Endothelial cell of umbilical vein (primary cell): Measurements from ENCODE around the gene STARD13. TPM values are rescaled to one million over a fixed set of nuclear protein-coding genes. Genes with fewer than 3 reads are reported as not detected.

Experiments used
- BruUV-seq: library from RNA; stranded (reverse); fragments of 400-500 nt; replicated peaks from 2 replicates; lab custom pipeline; 2021; lab: Mats Ljungman, UMichigan
- CTCF ChIA-PET: fragments of 300-600, 350-600 bp; sonication (Branson Sonifier 250); formaldehyde crosslinking; loops from one replicate; lab custom pipeline; 2021; ENCODE audit warnings: antibody characterized with exemption, inconsistent platforms; lab: Charles Lee
- POLR2A ChIA-PET: fragments of 300-600, 350-600 bp; sonication (Branson Sonifier 250); formaldehyde crosslinking; loops from one replicate; lab custom pipeline; 2021; ENCODE audit warnings: antibody characterized with exemption, inconsistent platforms; lab: Charles Lee
- DNase-seq: peaks from one replicate; pipeline ENCODE4 v3.0.0-alpha.2; 2011; ENCODE audit warnings: low read depth, low spot score
- FAIRE-seq: peaks from 2 replicates; lab custom pipeline; 2011; peaks lifted over from hg19 to GRCh38; lab: Jason Lieb, UNC
- H2AFZ ChIP-seq: 2 replicates; pipeline ENCODE4 v1.6.0; 2012; ENCODE audit warnings: low read depth, low read length, control low read depth, inconsistent platforms
- H3K27ac ChIP-seq: 2 replicates; pipeline ENCODE4 v1.5.1; 2011; ENCODE audit warnings: low read depth, mild to moderate bottlenecking, control low read depth, low read length, moderate library complexity; ENCODE audit not compliant: insufficient read depth
- H3K27me3 ChIP-seq, 2 experiments: 2 replicates each; pipeline versions ENCODE4 v1.6.0 to v1.6.1; 2011; ENCODE audit warnings: low read length in 2 of 2, mixed read lengths in 1 of 2; ENCODE audit not compliant: control insufficient read depth in 2 of 2, insufficient read depth in 2 of 2
- H3K36me3 ChIP-seq, 2 experiments: 2 replicates in 1 of 2; 3 replicates in 1 of 2; pipeline ENCODE4 v1.5.1; 2011; ENCODE audit warnings: low read length in 2 of 2, mild to moderate bottlenecking in 1 of 2, moderate library complexity in 1 of 2; ENCODE audit not compliant: control insufficient read depth in 2 of 2, insufficient read depth in 2 of 2; ENCODE audit errors: extremely low read depth in 1 of 2
- H3K4me1 ChIP-seq: 3 replicates; pipeline ENCODE4 v1.5.1; 2011; ENCODE audit warnings: mild to moderate bottlenecking, low read length; ENCODE audit not compliant: control insufficient read depth, insufficient read depth; ENCODE audit errors: extremely low read depth
- H3K4me2 ChIP-seq: 2 replicates; pipeline ENCODE4 v1.6.1; 2011; ENCODE audit warnings: low read length, control low read depth, mixed read lengths; ENCODE audit not compliant: insufficient read depth
- H3K4me3 ChIP-seq, 3 experiments: fragments of 200-600 bp in 1 of 3; sonication (generic), shearing (Covaris generic) in 1 of 3; replicated peaks in 1 of 3; 2 replicates each; pipeline ENCODE4 v1.5.1; 2011 to 2016; ENCODE audit warnings: control low read depth in 3 of 3, low read length in 3 of 3, mild to moderate bottlenecking in 2 of 3, inconsistent platforms in 1 of 3, low read depth in 1 of 3, moderate library complexity in 1 of 3; ENCODE audit not compliant: insufficient read depth in 1 of 3
- H3K79me2 ChIP-seq: 2 replicates; pipeline ENCODE4 v1.6.0; 2012; ENCODE audit warnings: low read length, inconsistent platforms; ENCODE audit not compliant: control insufficient read depth, insufficient read depth
- H3K9ac ChIP-seq: replicated peaks from 2 replicates; pipeline ENCODE3; 2011; ENCODE audit warnings: low read length, control low read depth; ENCODE audit not compliant: insufficient read depth; ENCODE audit errors: extremely low read depth
- H3K9me1 ChIP-seq: replicated peaks from 3 replicates; pipeline ENCODE4 v1.6.0; 2011; ENCODE audit warnings: mild to moderate bottlenecking, low read length; ENCODE audit not compliant: control insufficient read depth, insufficient read depth; ENCODE audit errors: extremely low read depth
- H3K9me3 ChIP-seq: replicated peaks from 2 replicates; pipeline ENCODE4 v1.5.1; 2012; ENCODE audit warnings: low read length, inconsistent platforms; ENCODE audit not compliant: control insufficient read depth, insufficient read depth
- H4K20me1 ChIP-seq: replicated peaks from 2 replicates; pipeline ENCODE3; 2011; ENCODE audit warnings: mild to moderate bottlenecking, low read length; ENCODE audit not compliant: control insufficient read depth, insufficient read depth; ENCODE audit errors: extremely low read depth
- CTCF ChIP-seq, 2 donors: IDR thresholded peaks; 1 replicate in 1 of 2; 2 replicates in 1 of 2; pipeline ENCODE4 v1.5.1; 2011; ENCODE audit warnings: low read length in 2 of 2, mild to moderate bottlenecking in 2 of 2, moderate library complexity in 2 of 2, control low read depth in 1 of 2, inconsistent platforms in 1 of 2, low read depth in 1 of 2; ENCODE audit not compliant: insufficient read depth in 1 of 2; ENCODE audit errors: extremely low read depth in 1 of 2
- EZH2 ChIP-seq: IDR thresholded peaks from 2 replicates; pipeline ENCODE4 v1.6.1; 2012; ENCODE audit warnings: borderline replicate concordance, low read depth, mild to moderate bottlenecking, moderate library complexity, low read length, inconsistent platforms; ENCODE audit not compliant: severe bottlenecking
- FOS ChIP-seq: IDR thresholded peaks from 2 replicates; pipeline ENCODE4 v1.6.1; 2011; ENCODE audit warnings: mild to moderate bottlenecking, low read length, moderate library complexity, borderline replicate concordance; ENCODE audit not compliant: insufficient read depth
- GATA2 ChIP-seq: IDR thresholded peaks from 2 replicates; pipeline ENCODE4 v1.7.0; 2011; ENCODE audit warnings: low read depth, mild to moderate bottlenecking, moderate library complexity, mixed read lengths, low read length; ENCODE audit not compliant: insufficient read length, insufficient read depth
- JUN ChIP-seq: IDR thresholded peaks from 2 replicates; pipeline ENCODE4 v1.6.1; 2011; ENCODE audit warnings: borderline replicate concordance, low read depth; ENCODE audit not compliant: insufficient read length, insufficient read depth
- MAX ChIP-seq: IDR thresholded peaks from 2 replicates; pipeline ENCODE4 v1.6.1; 2011; ENCODE audit not compliant: insufficient read depth, insufficient read length
- POLR2A ChIP-seq: IDR thresholded peaks from 2 replicates; pipeline ENCODE4 v1.6.1; 2012; ENCODE audit warnings: low read depth, mild to moderate bottlenecking, control low read depth, low read length
- POLR2AphosphoS5 ChIP-seq: IDR thresholded peaks from 2 replicates; pipeline ENCODE4 v1.6.1; 2012; ENCODE audit warnings: low read depth, mild to moderate bottlenecking, control low read depth, low read length, moderate library complexity; ENCODE audit not compliant: insufficient read depth
- dilution Hi-C: fragments of 300-500 bp; cut with MboI; formaldehyde crosslinking; loops from one replicate; pipeline ENCODE4 v1.15.0; 2019; ENCODE audit warnings: low sequenced_read_pairs; ENCODE audit not compliant: extremely low pct_ligation_motif_present
- intact Hi-C: fragments of 100-400 bp; cut with micrococcal nuclease; formaldehyde crosslinking; loops from one replicate; pipeline ENCODE4 v1.10.0; 2022
- polyA plus RNA-seq, 4 experiments: library from polyadenylated mRNA; depleted of rRNA in 3 of 4; stranded (reverse) in 3 of 4; unstranded in 1 of 4; fragments of >200 nt; gene quantifications; 2 replicates each; pipeline versions ENCODE4 v1.2.1 to v1.2.3, GENCODE V29; 2011 to 2012; ENCODE audit warnings: missing spikeins in 1 of 4
- total RNA-seq: library from RNA; stranded (reverse); gene quantifications from 2 replicates; pipeline ENCODE4 v1.2.3, GENCODE V29; 2021

Gene STARD13
- total and polyA plus RNA-seq, 2 donors (not counting 3 experiments of a cell fraction or from before 2014, with no cell fraction given) = 11.0 to 47.7 TPM

DNA sequence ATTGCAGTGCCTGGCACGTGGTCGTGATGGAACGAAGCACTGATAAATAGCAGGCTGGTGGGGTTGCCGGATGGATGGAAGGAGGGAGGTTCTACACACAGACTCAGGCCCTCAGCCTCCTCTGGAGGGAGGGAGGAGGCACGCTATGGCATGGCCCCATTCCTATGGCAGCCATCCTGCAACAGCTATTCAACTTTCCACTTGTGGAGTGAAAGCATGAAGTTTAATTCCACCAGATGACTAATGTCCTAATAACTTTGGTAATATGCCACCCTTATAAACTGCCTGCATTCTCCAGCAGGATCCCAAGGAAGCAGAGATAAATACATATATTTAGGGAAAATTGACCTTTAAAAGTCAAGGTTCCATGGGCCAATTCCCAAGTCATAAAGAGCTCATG is 176.9 kb downstream of the STARD13 start:
- ChIA-PET POLR2A (no interaction called here), CTCF (no interaction called here)
- dilution Hi-C loops (no loop called here), intact Hi-C loops (no loop called here)
- Histone ChIP-seq H3K4me2 (no peak overlapping the region), H2AFZ (no peak overlapping the region), H3K9me1 (no peaks in the 10 kb centered on the region), H3K27ac (no peak overlapping the region), H3K4me1 (peaks cover 21% of the 10 kb centered on the region), H3K27me3 (no peaks in the 10 kb centered on the region), H3K4me3 (no peak overlapping the region), H3K9me3 (no peaks in the 10 kb centered on the region), H3K79me2 (no peaks in the 10 kb centered on the region), H3K36me3 (peaks cover 30 to 32% of the 10 kb centered on the region in 2 experiments), H4K20me1 (peaks cover 2% of the 10 kb centered on the region), H3K9ac (no peak overlapping the region)
- BruUV-seq = no TSS peak
- no peak for DNase-seq
- TF ChIP-seq MAX = no peak
- no peak for TF ChIP-seq POLR2A
- no peak for TF ChIP-seq FOS
- no peak for TF ChIP-seq JUN
- TF ChIP-seq EZH2 = no peak
- TF ChIP-seq CTCF (IDR thresholded peaks at IDR 0.05; ENCODE audit: extremely low read depth in 1 of 2, insufficient read depth in 1 of 2, low read depth in 1 of 2, low read length in 2 of 2) = no peak
- no peak for FAIRE-seq

GRCh38 chr13:33107361-33107760 is 178.2 kb downstream of the STARD13 start:
- ChIA-PET POLR2A (no interaction called here), CTCF (interaction anchor here (1.2 kb wide), 1 partner anchor 46 kb away, joined by 4 read pairs; no protein-coding TSS in a partner anchor)
- Histone ChIP-seq H3K4me3 (no peak overlapping the region), H2AFZ (no peak overlapping the region), H3K4me1 (peaks cover 21% of the 10 kb centered on the region), H3K9me3 (no peaks in the 10 kb centered on the region), H3K4me2 (no peak overlapping the region), H3K9ac (no peak overlapping the region), H3K79me2 (no peaks in the 10 kb centered on the region), H4K20me1 (peaks cover 2% of the 10 kb centered on the region), H3K36me3 (peaks cover 24 to 28% of the 10 kb centered on the region in 2 experiments), H3K27ac (no peak overlapping the region), H3K9me1 (no peaks in the 10 kb centered on the region), H3K27me3 (no peaks in the 10 kb centered on the region)
- no peak for TF ChIP-seq POLR2AphosphoS5
- TF ChIP-seq FOS = no peak
- no peak for TF ChIP-seq JUN
- no peak for TF ChIP-seq GATA2
- no peak for TF ChIP-seq EZH2
- DNase-seq (no peak), FAIRE-seq (no peak)
- intact Hi-C loops (no loop called here), dilution Hi-C loops (no loop called here)
- no TSS peak for BruUV-seq
